ENCODE results near the gene PLAC8. TPM values are rescaled to one million over a fixed set of nuclear protein-coding genes. Genes with fewer than 3 reads are reported as not detected.

Gene PLAC8
- total and polyA plus RNA-seq, 8 donors: 10.5 to 372 (median 47.3) TPM

- 66 to 80% (median 78%) methylated on average over 3 of the region's 3 CpGs for WGBS, 5 donors
- intact Hi-C loops (cut with DNase I; ENCODE audit: low total_unique reads): no loop called here
- TF ChIP-seq POLR2A (IDR thresholded peaks at IDR 0.05): no peak
- no peaks in the 10 kb centered on the region for H3K36me3 ChIP-seq
- no peaks in the 10 kb centered on the region for H3K4me1 ChIP-seq
- DNase-seq: no peak
- no peak overlapping the region for H3K27ac ChIP-seq
- peaks cover 0 to 15% (median 6%) of the 10 kb centered on the region in 4 donors for H3K9me3 ChIP-seq
- H3K27me3 ChIP-seq: no peaks in the 10 kb centered on the region
- no peak overlapping the region for H3K4me3 ChIP-seq
Observed at GRCh38 chr4:83139514-83140156, 25.1 kb upstream of the PLAC8 start.

- Histone ChIP-seq H3K27ac (no peak overlapping the region), H3K27me3 (no peaks in the 10 kb centered on the region), H3K9me3 (peaks cover 0 to 15% (median 6%) of the 10 kb centered on the region in 4 donors), H3K36me3 (no peaks in the 10 kb centered on the region), H3K4me1 (no peaks in the 10 kb centered on the region), H3K4me3 (no peak overlapping the region)
- 51 to 75% (median 67%) methylated on average over 4 of the region's 4 CpGs for WGBS, 5 donors
- DNase-seq: peak in 1 of 2 donors; percentile 26
- TF ChIP-seq CTCF (IDR thresholded peaks at IDR 0.05) (no peak), EP300 (IDR thresholded peaks at IDR 0.05) (no peak), POLR2A (IDR thresholded peaks at IDR 0.05) (no peak), POLR2AphosphoS5 (IDR thresholded peaks at IDR 0.05) (no peak)
- intact Hi-C loops (cut with DNase I; ENCODE audit: low total_unique reads): no loop called here
Observed at GRCh38 chr4:83138946-83139345, 24.4 kb upstream of the PLAC8 start.

GRCh38 chr4:83132065-83132464 lies 17.5 kb upstream of the PLAC8 start:
- Histone ChIP-seq H3K27me3 (no peaks in the 10 kb centered on the region), H3K36me3 (no peaks in the 10 kb centered on the region), H3K4me3 (no peak overlapping the region), H3K9me3 (peaks cover 0 to 6% (median 0%) of the 10 kb centered on the region in 4 donors), H3K27ac (no peak overlapping the region), H3K4me1 (no peaks in the 10 kb centered on the region)
- intact Hi-C loops (cut with DNase I; ENCODE audit: low total_unique reads): no loop called here
- 83 to 100% (median 96%) methylated on average over 1 of the region's 1 CpG for WGBS, 5 donors
- no peak for DNase-seq
- no peak for TF ChIP-seq POLR2AphosphoS5 (IDR thresholded peaks at IDR 0.05)
- no peak for TF ChIP-seq CTCF (IDR thresholded peaks at IDR 0.05)
- TF ChIP-seq POLR2A (IDR thresholded peaks at IDR 0.05): no peak
- no peak for TF ChIP-seq EP300 (IDR thresholded peaks at IDR 0.05)

GRCh38 chr4:83129264-83129663 lies 14.7 kb upstream of the PLAC8 start:
- no peaks in the 10 kb centered on the region for H3K9me3 ChIP-seq
- H3K27ac ChIP-seq: peak overlapping the region in 3 of 5 donors; percentile 37 to 48 (median 43)
- H3K27me3 ChIP-seq: no peaks in the 10 kb centered on the region
- no peak overlapping the region for H3K4me3 ChIP-seq
- no peaks in the 10 kb centered on the region for H3K4me1 ChIP-seq
- TF ChIP-seq CTCF (IDR thresholded peaks at IDR 0.05) (no peak), POLR2AphosphoS5 (IDR thresholded peaks at IDR 0.05) (no peak), POLR2A (IDR thresholded peaks at IDR 0.05) (no peak), EP300 (IDR thresholded peaks at IDR 0.05) (no peak)
- 34 to 53% (median 43%) methylated on average over 2 of the region's 2 CpGs for WGBS, 5 donors
- intact Hi-C loops (cut with DNase I; ENCODE audit: low total_unique reads): no loop called here
- peak in 1 of 2 donors; percentile 35 for DNase-seq
- H3K36me3 ChIP-seq: no peaks in the 10 kb centered on the region

- H3K4me1 ChIP-seq: no peaks in the 10 kb centered on the region
- no peak for DNase-seq
- H3K9me3 ChIP-seq: no peaks in the 10 kb centered on the region
- 68 to 85% (median 78%) methylated on average over 5 of the region's 5 CpGs for WGBS, 5 donors
- H3K27me3 ChIP-seq: no peaks in the 10 kb centered on the region
- TF ChIP-seq CTCF (IDR thresholded peaks at IDR 0.05) (no peak), POLR2A (IDR thresholded peaks at IDR 0.05) (no peak), EP300 (IDR thresholded peaks at IDR 0.05) (no peak), POLR2AphosphoS5 (IDR thresholded peaks at IDR 0.05) (no peak)
- peak overlapping the region in 3 of 5 donors; percentile 18 to 48 (median 43) for H3K27ac ChIP-seq
- intact Hi-C loops (cut with DNase I; ENCODE audit: low total_unique reads): no loop called here
- no peaks in the 10 kb centered on the region for H3K36me3 ChIP-seq
- no peak overlapping the region for H3K4me3 ChIP-seq
Observed at GRCh38 chr4:83128240-83128929, 13.9 kb upstream of the PLAC8 start.

Measured in stomach (tissue), 9 donors.